ENCODE measurements around the gene DGLUCY. TPM values are rescaled to one million over a fixed set of nuclear protein-coding genes. Genes with fewer than 3 reads are reported as not detected.
A peak's percentile ranks its signal among the peaks of the same experiment; 100 is the strongest.
"Not testable (repeated sequence)": the region's sequence is repeated elsewhere in the genome, so short reads cannot be mapped to it uniquely, and the experiment has no call there.

DGLUCY gene
- total and polyA plus RNA-seq, 10 donors, result 24.1 to 134 (median 96.7) TPM

- Histone ChIP-seq H3K9me3 (no peaks in the 10 kb centered on the region), H3K27me3 (replicated peaks in 1 of 7) (no peaks in the 10 kb centered on the region), H3K4me3 (no peak overlapping the region), H3K36me3 (no peaks in the 10 kb centered on the region), H3K4me1 (peaks cover 0 to 24% (median 10%) of the 10 kb centered on the region in 6 donors), H3K27ac (no peak overlapping the region)
- WGBS, 5 donors, result 91 to 99% (median 95%) methylated on average over 3 of the region's 3 CpGs
- intact Hi-C loops (cut with DNase I; ENCODE audit: low total_unique reads), result no loop called here
- TF ChIP-seq CTCF (IDR thresholded peaks at IDR 0.05 in 8 of 11, conservative IDR thresholded peaks at IDR 0.05 in 3 of 11) (no peak), POLR2AphosphoS5 (IDR thresholded peaks at IDR 0.05) (no peak), POLR2A (IDR thresholded peaks at IDR 0.05) (no peak)
- DNase-seq, result no peak
These were observed 31.6 kb upstream of the DGLUCY start for GRCh38 chr14:91082282-91082681.

DNA sequence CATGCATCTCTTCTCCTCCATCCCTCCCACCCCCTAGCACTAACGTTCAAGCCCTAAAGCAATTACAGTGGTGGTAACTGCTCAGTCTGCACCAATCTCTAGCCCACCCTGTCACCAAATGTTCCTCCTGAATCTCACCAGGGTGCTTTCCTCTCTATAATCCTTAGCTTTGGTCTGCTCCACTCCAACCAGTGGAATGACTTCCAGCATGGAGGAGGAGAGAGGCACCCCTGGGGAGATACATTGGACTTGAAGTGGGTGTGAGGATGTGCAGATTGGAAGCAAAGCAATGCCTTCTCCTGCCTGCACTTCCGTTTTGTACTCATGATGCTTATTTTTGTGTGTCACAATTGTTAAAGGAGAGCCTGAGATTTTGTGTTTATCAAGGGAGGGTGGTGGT is 29.4 kb upstream of the DGLUCY start:
- intact Hi-C loops (cut with DNase I; ENCODE audit: low total_unique reads), result no loop called here
- H3K4me1 ChIP-seq, result peaks cover 0 to 17% (median 0%) of the 10 kb centered on the region in 6 donors
- H3K4me3 ChIP-seq, result no peak overlapping the region
- no peak overlapping the region for H3K27ac ChIP-seq
- no peak for DNase-seq
- H3K27me3 ChIP-seq (replicated peaks in 1 of 7), result no peaks in the 10 kb centered on the region
- no peaks in the 10 kb centered on the region for H3K36me3 ChIP-seq
- H3K9me3 ChIP-seq, result no peaks in the 10 kb centered on the region
- WGBS, 5 donors, result 76 to 86% (median 85%) methylated on average over 2 of the region's 2 CpGs
- TF ChIP-seq POLR2AphosphoS5 (IDR thresholded peaks at IDR 0.05), result no peak
- no peak for TF ChIP-seq CTCF (IDR thresholded peaks at IDR 0.05 in 8 of 11, conservative IDR thresholded peaks at IDR 0.05 in 3 of 11)
- TF ChIP-seq POLR2A (IDR thresholded peaks at IDR 0.05), result no peak

DNA sequence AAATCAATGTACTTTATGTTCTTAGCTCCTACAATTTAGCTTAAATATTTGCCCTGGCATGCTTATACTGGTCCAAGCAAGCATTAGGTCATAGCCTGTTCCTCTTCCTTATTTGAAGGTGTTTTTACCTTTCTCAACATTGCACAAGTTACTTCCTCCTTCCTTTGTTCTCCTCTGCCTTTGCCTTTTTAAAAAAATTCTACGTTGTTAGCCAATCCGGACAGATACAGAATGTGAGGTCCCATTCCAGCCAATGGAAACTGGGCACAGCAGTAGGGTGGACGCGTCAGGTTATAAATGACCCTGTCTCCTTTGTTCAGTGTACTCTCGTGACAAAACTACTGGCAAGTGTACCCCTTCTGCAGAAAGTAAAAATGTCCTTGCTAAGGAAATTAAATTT is 26.4 kb upstream of the DGLUCY start:
- H3K27me3 ChIP-seq (replicated peaks in 1 of 7); H3K36me3 ChIP-seq; intact Hi-C loops (cut with DNase I; ENCODE audit: low total_unique reads); H3K9me3 ChIP-seq; DNase-seq: not testable (repeated sequence)
- H3K27ac ChIP-seq, result peak overlapping the region in 2 of 8 donors; percentile 18 to 75
- peaks cover 0 to 17% (median 0%) of the 10 kb centered on the region in 6 donors for H3K4me1 ChIP-seq
- H3K4me3 ChIP-seq, result peak overlapping the region in 1 of 8 donors; percentile 3
- 74 to 86% (median 79%) methylated on average over 5 of the region's 5 CpGs for WGBS, 5 donors

DNA sequence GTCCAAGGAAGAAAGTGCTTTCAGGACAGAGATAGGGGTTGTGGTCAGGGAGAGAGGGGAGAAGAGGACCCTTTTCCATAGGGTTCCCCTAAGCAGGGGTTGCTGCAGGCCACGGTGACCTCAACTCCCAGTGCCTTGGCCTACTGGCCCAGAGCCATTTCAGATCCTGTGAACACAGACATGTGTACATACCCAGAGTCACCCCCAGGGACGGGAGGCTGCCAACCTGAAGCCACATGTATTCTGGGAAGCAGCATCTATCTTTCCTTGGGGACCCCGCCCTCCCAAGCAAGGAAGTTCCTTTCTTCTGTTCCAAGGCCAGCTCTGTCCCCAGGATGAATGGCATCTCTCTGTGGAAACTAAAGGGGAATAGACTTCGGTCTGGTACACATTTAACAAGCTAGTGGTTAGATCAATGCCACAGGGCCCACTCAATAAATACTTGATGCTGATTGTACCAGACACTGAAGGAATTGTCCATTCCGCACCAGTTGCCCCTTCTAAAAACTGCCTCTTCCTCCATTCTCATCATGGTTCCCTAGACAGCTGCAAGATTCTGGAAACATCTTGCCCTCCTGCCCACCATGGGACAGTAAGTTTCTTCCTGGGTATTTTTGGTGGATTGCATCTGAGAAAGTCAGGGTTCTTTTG is 25.2 kb upstream of the DGLUCY start:
- peak overlapping the region in 1 of 8 donors; percentile 75 for H3K27ac ChIP-seq
- H3K9me3 ChIP-seq, result no peaks in the 10 kb centered on the region
- intact Hi-C loops (cut with DNase I; ENCODE audit: low total_unique reads), result no loop called here
- WGBS, 5 donors, result 80 to 91% (median 87%) methylated on average over 5 of the region's 5 CpGs
- no peak for TF ChIP-seq POLR2AphosphoS5 (IDR thresholded peaks at IDR 0.05)
- no peak for TF ChIP-seq CTCF (IDR thresholded peaks at IDR 0.05 in 8 of 11, conservative IDR thresholded peaks at IDR 0.05 in 3 of 11)
- no peak for TF ChIP-seq POLR2A (IDR thresholded peaks at IDR 0.05)
- H3K4me1 ChIP-seq, result peaks cover 0 to 17% (median 0%) of the 10 kb centered on the region in 6 donors
- H3K27me3 ChIP-seq (replicated peaks in 1 of 7), result no peaks in the 10 kb centered on the region
- H3K4me3 ChIP-seq, result no peak overlapping the region
- H3K36me3 ChIP-seq, result no peaks in the 10 kb centered on the region
- DNase-seq, result no peak

Data from spleen (tissue), 11 donors.